AML-193 (cell line): ENCODE measurements around the gene SEMA6A.

Source experiments
- DNase-seq, 2 experiments: peaks; one replicate each; lab custom pipeline; 2025; lab: John Stamatoyannopoulos, UW

SEMA6A gene

DNA sequence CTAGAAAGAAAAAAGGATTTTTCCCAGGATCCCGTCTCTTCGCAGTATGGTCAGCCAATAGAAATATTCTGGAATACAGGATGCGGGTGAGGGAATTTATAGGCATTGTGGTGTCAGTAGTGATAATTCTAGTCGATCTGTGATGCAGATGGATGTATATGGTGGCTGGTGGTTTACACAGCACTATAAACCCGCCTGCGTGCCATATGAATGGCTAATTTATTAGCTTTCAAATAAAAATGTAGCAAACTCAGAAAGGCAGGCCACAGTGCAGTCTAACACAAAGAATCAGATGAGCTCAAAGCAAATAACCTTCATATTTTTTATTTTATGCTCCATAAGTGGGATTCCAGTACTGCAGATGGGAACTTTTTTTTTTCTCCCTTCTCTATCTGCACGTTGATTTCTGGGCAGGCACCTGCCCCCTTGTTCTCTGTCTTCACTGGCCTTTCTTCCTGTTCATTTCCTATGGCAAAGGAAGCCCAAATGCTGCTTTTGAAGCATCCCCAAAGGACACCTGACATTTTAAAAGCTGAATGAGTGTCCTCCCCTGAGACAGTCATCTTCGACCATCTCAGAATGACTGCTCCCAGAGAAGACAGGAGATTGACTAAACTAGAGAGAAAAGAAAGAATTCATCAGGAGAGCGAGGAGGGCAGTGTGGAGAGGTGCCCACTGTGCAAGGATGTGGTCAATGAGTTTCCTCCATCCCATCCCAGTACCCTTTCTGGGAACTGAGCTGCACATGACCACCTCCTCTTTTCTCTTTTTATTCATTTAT lies 52.1 kb downstream of the SEMA6A start:
- DNase-seq = no peak

DNA sequence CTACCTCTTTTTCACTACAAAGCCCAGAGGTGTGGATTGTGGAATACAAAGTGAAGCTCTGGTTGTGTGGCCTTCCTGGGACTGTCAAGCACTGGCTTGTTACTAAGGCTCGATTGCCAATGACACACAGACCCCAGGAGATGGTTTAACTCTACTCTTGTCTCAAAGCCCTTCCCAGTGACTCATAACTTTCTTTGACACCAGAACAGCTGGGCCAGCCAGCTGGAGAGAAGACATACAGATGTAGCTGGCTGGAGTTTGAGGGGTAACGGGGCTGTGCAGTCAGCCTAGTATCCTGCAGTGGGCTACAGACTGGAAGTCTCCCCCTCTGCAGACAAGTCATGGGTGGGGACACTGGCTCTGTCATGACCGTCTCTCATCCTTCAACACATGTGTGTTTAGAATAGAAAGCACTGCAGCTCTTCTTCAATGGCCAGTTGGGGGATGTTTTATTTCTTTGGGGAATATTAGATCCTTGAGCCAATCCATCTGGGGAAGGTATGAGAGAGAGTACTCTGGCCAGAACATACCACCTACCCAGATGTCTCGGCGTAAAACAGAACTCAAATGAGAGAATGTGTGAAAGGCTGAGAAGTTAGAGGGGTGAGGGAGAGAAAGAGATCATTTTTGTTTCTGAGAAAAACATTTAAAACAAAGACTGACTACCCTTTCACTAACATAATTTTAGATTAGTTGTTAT lies 53.3 kb downstream of the SEMA6A start:
- no peak for DNase-seq

DNA sequence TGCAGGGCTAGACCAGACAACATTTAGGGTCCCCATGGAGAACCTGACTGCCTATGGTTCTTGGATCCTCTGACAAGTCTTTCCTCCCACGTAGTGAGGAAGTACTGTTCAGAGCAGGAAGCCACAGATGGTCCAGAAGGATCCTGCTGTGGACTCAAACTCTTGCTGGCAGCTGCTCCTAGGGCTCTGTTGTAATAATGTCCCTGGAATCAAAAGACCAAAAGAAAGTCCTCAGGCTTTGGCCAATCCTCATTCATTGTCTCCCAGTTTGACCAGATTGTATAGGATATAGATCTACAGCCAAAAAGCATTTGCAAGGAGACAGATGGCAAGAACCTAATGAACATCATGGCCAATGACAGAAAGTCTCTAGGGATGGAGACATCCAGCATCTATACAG lies 53.9 kb downstream of the SEMA6A start:
- DNase-seq = no peak

DNA sequence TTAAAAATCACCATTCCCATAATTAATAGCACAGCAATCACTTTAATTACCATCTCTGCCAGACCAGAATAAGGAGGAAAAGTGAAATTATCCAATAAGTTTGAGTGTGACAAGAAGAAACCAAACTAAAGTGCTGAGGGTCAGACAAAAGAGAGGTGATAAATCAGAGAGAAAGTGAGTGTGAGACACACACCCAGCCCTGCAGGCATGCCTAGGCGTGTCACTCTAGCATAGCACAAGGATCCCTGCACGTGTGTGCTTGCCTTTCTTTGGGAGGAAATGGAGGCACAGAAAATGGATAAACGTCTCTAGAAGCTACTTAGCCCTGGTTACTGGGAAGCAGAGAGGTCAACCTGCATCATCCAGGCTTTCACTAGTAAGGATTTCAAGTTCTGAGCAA lies 56.2 kb downstream of the SEMA6A start:
- DNase-seq = no peak

DNA sequence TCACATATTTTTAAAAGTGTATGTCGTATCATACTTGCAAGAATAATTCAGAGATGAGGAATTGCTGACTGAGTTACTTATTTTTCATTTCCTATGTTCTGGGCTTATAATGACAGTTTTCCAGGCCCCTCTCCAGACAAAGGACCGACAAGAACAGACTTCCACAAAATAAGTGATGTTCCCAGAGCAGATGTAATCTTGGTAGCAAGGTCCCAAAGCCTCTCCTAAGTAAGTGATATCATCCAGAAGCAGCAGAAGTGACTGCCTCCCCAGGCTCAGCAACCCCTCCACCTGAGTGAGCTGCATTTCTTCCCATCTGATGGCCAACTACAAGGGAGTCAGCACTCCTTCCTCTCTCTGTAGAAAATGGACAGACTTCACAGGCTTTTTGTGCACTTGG lies 57.1 kb downstream of the SEMA6A start:
- no peak for DNase-seq

DNA sequence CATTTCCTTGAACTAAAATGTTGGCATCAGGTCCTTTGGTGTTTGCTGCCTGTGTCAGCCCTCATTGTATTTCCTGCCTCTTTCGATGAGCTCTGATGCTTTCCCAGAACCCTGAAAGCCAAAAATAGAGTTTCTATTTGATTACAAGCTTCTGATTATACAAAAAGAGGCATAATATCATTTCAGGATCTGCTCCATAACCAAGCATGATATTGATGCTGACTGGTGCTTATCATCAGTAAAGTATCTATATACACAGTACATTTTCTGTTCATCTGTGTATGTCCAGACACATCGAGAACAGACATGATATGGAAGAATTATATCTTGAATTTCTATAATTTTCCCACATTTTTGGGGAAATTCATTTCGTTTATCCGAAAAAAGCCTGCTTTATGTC lies 58.6 kb downstream of the SEMA6A start:
- DNase-seq = no peak

DNA sequence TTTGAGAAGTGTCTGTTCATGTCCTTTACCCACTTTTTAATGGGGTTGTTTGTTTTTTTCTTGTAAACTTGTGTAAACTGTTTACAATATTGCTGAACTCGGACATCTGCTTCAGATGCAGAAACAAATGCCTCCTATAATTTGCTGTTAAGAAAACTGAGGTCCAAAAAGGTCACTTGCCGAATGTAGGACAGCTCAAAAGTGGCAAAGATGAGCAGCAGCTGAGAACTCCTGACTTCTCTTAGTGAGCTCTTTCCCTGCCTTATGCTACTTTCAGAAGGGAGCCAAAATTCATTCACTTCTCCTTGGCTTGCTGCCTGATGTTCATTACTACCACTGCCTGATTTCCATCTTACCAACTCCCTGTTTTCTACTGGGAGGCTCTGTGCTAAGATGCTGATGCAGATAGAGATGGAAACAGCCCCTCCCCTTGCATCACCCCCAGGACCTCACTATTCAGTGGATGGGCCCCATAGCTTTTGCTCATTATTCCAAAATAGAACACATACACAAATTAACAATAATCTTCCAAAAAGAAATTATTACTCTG lies 60.1 kb downstream of the SEMA6A start:
- no peak for DNase-seq

DNA sequence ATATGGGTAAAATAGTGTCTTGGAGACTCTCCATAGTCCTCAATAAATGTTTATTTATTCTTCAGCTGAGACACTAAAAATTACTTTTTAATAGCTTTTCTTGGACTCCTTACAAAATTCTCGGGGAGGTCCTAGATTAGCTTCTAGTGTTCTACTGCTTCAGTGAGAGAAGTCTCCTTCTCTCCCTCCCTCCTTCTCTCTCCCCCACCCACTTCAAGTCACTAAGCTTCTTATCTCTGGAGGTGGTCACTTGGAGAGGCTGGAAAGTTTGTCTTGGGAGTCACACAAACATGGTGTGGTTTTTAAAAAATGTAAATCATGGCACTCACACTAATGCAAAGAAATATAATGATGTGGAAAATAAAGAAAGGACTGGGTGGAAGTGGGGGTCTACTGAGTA lies 64.1 kb downstream of the SEMA6A start:
- DNase-seq = no peak

DNA sequence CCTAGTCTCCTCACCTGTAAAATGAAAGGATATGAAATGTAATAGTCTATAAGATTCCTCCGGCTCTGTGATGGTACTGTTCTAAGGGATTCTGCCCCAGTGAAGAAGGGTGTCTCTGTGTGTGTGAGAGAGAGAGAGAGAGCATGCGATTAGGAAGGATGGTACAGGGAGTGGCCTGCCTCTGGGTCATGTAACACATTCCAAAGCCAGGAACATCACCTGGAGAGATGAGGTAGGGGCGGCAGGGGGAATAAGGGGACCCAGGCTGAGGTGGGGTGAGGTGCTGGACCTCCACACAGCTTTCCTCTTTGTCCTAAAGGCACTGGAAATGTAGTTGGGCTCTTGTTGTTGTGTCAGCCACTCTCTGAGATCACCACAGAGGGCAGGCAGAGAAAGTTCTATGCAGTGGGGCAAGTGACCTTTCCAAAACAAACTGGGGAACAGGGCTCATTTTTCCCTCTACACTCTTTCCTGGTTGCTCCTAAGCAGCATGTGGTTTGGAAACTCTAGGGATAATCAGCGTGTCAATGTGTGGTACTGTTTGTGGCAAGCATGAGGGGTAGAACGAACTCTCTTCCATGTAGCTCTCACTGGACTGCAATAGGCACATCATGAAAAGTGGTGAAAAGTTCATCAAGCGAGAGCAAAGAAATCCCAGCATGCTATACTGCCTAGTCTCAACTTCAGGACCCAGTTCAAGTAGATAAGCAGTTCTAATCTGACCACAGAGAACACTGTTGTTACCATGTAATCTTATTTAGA lies 65.0 kb downstream of the SEMA6A start:
- no peak for DNase-seq

DNA sequence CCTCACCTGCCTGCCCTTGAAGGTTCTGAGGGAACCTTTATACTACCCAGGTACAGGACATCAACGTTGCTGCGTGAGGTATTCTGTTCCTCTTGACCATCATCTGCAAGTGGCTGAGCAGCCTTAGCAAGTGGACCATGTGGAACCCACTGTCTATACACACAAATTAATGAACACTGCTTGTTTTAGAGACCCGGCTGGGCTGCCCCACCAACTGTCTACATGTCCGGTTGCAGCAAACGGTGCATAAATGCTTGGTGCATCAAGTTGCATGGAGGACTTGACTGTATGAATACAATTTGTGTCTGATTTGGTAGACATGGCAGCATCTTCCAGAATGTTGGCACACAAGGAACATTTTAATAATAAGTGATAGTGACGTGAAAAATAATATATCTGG lies 65.8 kb downstream of the SEMA6A start:
- DNase-seq = no peak

DNA sequence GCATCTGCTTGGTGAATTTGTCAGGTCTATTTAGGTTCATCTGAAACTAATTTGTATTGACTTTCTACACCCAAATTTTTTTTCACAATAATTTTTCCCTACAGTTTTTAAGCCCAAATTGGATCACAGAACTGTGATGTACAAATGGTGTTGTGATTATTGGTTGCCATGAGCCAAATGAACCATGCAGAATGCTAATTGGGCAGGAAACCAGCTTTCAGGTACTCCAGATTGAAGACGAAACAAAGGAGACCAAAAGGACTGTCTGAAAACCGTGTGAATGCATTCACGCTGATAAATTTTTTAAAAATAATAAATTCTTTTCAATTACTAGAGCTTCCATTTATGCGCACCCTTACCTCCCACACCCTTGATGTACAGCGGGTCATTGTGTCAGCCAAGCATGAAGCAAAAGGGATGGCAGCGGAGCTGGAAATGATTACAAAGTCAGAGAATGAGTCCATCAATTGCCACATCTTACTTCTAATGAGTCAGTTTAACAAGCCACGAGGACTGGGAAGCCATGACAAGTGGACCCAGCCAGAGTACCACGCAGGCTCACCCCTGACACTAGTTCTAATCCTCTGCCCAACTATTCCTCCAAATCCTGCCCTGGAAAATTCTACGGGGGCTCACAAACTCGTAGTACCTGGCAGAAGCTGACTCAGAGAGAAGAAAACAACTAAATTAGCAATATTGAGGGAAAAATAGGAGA lies 66.5 kb downstream of the SEMA6A start:
- DNase-seq = no peak

DNA sequence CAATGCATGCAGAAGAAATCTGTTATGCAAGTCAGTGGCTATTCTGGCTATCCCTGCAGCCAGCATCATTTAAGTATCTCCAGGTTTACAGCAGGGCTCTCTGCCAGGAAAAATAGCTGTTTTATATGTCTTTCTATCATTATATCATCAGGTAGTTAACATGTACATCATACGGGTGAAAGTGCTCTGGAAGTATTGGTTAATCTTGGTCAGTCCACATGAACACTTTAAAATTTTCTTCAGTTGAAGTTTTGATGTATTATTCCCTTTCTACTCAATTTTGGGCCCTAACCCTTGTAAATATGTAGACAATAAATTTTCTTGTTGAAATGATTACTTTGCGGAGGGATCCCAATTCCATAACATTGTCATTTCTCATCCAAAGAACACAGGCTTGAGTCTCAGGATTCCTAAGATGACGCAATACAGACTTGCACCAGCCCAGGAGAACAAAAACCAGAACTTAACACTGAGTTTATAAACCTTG lies 67.5 kb downstream of the SEMA6A start:
- DNase-seq = no peak

DNA sequence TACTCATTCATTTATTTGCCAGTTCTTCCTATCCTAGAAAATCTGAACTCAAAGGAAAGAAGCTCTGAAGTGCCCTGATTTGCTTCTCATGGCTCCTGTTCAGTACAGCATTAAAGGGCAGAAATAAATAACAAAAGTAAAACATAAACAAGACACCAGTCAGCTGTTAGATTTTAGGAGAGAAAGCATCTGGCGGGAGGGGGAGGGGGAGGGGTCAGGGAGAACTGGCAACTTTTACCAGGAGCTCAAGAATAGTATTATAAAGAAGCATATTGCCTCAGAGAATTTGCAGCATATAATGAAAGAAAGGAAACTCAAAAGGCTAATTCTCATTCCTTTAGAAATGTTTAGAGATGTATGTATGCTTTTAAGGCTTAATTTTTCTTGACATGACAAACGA lies 68.1 kb downstream of the SEMA6A start:
- no peak for DNase-seq

DNA sequence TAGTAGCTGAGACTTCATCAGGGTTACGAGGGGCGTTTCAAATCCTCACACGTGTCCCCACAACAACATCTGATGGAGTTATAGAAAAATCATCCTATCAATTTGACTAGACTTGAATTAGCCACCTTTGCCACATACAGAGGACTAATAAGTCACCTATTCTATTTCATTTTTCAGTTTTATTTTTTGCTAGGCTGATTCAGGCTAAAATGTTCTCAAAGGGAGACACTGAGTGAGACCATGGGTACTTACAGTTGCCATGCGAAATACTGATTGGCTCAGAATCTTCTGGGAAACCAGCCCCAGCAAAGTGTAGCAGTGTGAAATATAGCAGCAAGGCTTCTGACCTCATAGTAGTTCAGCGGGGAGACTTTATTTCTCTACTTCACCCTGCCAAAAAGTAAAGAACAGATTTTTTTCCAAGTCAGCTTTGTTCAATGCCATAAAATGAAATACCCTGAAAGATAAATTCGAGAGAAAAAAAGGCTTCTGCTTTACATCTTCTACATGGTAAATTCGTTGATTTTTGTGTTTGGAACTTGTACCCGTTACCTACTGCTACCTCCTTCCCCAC lies 69.9 kb downstream of the SEMA6A start:
- DNase-seq = no peak

DNA sequence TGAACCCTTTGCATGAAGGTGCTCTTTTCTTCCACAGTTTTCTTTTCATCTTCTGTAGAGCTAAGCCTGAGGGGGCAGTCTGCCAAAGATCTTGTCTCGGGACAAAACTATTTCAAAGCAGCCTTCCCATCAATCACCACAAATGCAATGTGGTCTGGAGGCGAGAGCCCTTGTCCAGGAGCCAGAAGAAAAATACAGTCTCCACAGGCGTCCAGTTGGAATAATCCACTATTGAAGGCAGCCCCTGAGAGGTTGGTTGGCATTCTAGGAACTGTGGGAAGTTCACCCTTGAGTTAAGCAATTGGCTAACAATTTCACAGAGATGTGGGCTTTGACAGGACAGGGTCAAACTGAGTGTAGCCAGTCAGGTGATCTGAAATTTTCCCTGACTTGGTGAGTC lies 72.0 kb downstream of the SEMA6A start:
- DNase-seq = no peak

DNA sequence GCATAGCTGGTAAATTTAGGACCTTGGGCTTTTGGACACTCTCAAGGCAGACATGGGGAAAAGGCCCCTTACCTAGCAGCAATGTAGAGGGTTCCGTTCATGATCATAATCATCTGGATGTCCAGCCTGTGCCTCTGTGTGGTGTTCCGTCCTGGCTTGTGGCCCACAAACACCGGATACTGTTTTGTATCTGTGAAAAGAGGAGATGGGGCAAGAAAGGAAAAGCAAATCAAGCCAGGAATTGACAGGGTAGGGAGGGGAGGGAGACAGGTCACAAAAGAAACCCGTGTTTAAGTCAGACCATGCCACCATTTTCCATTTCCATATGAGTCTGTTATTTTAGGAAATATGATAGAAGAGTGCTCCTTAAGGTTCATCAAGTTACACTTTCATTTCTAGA lies 72.5 kb downstream of the SEMA6A start:
- DNase-seq = no peak

DNA sequence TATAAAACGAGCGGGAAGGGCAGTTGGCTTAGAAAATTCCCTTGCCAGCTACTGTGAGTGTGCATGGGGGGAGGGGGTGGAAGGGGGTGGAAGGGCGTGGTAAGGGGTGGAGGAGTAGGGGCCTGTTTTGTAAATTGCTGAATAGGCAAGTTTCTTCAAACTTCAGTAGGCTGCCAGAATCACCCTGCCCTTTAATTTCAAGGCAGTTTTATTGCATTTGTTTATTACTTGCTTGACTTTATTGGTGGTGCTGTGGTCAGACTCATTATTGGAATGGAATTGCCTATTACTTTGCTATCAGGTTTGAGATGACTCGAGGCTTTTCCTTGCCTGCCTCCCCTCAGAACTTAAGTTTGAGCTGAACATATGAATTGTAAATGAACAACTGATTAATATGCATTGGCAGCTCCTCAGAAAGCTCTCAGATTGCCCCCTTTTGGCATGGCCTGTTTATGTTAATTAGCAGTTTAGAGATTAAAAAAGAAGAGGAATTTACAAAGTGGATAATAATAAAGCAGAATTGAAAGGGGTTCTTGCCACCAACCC lies 76.0 kb downstream of the SEMA6A start:
- DNase-seq = no peak

DNA sequence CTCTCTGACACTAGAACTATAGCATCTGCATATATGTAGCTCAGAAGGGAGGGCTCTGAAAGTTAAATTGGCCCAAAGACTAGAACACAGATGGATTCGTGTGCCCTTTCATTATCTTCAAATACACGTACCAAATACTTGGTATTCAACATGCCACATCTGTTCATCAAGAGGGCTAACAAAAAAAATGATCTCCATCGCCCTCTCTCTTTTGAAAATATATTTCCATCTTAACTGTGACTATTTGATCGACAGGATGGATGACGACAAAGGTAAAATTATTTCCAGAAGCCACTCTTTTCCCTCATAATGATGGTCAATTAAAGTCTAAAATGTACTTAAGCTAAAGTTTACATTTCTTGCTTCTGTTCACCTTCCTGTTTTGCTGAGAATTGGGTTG lies 77.0 kb downstream of the SEMA6A start:
- no peak for DNase-seq

DNA sequence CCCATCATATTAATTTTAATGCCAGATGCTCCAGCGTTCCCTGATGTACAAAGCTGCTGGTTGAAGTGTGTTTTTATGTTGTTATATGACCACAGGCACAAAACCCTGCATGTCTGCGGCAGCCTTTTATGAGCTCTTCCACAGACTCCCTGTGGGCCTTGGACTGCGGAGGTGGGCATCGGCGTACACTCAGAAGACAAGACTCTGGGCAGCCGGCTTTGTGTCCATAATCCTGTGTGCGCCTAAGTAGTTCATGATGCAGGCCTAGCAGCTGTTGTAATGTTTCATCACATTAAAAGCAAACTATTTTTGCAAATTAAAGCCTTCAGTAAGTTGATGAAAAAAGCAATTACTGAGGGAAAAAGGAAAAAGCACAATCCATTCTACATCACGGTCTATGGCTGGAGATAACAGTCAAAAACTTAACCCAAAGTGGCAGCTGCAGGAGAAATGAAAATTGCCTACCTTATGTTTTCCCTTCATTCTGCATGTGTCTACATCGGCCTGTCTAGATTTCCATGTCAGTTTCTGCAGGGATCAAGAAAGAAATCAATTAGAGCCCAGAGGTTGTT lies 78.8 kb downstream of the SEMA6A start:
- no peak for DNase-seq

DNA sequence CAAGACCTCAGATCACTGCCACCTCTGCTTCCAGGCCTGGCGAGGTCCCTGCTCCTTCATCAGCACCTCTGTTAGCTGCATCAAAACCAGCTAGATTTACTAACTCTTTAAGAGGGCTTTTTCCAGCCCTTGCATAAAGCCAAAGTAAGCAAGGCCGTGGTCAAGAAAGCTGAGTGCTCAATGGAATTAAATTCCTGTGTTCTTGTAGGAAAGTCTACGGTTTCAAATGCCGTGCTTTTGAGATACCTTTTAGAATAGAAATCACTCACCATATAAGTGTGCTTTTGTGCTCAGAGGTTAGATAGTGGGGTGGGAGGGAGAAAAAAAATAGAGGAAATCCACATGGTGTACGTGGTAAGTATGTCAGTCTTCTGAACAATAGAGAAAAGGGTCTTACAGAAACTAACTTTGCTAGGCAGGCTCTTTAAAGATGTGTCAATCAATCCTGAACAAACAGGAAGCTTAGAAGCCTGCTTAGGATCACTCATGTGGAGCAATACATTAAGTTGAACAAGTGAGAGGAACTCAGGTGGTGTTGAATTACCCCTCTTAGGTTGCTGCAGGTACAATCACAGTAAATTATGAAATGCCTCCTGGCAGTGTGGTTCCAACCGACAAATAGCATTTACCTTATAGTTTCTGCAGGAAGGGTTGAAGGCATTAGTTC lies 79.7 kb downstream of the SEMA6A start:
- no peak for DNase-seq
